ENCODE measurements around the gene GPC6.

GRCh38 chr13:93889430-93889951 lies 662.9 kb downstream of the GPC6 start:
- TF ChIP-seq POLR2A (IDR thresholded peaks at IDR 0.05): no peak
- TF ChIP-seq, protein P1, sequence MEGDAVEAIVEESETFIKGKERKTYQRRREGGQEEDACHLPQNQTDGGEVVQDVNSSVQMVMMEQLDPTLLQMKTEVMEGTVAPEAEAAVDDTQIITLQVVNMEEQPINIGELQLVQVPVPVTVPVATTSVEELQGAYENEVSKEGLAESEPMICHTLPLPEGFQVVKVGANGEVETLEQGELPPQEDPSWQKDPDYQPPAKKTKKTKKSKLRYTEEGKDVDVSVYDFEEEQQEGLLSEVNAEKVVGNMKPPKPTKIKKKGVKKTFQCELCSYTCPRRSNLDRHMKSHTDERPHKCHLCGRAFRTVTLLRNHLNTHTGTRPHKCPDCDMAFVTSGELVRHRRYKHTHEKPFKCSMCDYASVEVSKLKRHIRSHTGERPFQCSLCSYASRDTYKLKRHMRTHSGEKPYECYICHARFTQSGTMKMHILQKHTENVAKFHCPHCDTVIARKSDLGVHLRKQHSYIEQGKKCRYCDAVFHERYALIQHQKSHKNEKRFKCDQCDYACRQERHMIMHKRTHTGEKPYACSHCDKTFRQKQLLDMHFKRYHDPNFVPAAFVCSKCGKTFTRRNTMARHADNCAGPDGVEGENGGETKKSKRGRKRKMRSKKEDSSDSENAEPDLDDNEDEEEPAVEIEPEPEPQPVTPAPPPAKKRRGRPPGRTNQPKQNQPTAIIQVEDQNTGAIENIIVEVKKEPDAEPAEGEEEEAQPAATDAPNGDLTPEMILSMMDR (IDR thresholded peaks at IDR 0.05): no peak
